Stimulated activated CD8-positive, alpha-beta memory T cell treated with anti-CD3 and anti-CD28 coated beads, Interleukin-15, amount 100 ng/mL, for 4 hours (primary cell): ENCODE results near the gene HMGCR.

ENCODE experiments used
- DNase-seq, 2 donors: peaks; one replicate each; pipeline ENCODE4 v3.0.0-alpha.2; 2020; ENCODE audit warnings: low read depth in 2 of 2

The HMGCR gene

GRCh38 chr5:75381456-75381855 is 44.4 kb downstream of the HMGCR start:
- no peak for DNase-seq

- DNase-seq = no peak
Measured at GRCh38 chr5:75384218-75384617, 47.2 kb downstream of the HMGCR start.

- no peak for DNase-seq
Measured at GRCh38 chr5:75387806-75388205, 50.8 kb downstream of the HMGCR start.

- DNase-seq = no peak
Measured at GRCh38 chr5:75389430-75389829, 52.4 kb downstream of the HMGCR start.

GRCh38 chr5:75395277-75395676 is 58.3 kb downstream of the HMGCR start:
- no peak for DNase-seq

GRCh38 chr5:75405296-75405695 is 68.3 kb downstream of the HMGCR start:
- DNase-seq = no peak
